Neutrophil (primary cell): Measurements from ENCODE around the gene FEM1C.

Experiments used
- H3K27ac ChIP-seq: fragments of 200-600 bp; sonication (generic); 2 replicates; pipeline ENCODE4 v1.5.1; 2016; ENCODE audit warnings: mild to moderate bottlenecking, moderate library complexity
- H3K27me3 ChIP-seq: fragments of 200-600 bp; sonication (generic); 2 replicates; pipeline ENCODE4 v1.6.0; 2016; ENCODE audit warnings: mild to moderate bottlenecking
- H3K36me3 ChIP-seq: fragments of 200-600 bp; sonication (generic); 2 replicates; pipeline ENCODE4 v1.5.1; 2017
- H3K4me1 ChIP-seq, 2 experiments: fragments of 200-600 bp in 1 of 2; sonication (generic) in 1 of 2; 1 replicate in 1 of 2; 2 replicates in 1 of 2; pipeline versions ENCODE4 v1.5.1 to v1.6.1; 2013 to 2016; ENCODE audit warnings: low read depth in 1 of 2, low read length in 1 of 2, mild to moderate bottlenecking in 1 of 2, moderate library complexity in 1 of 2; ENCODE audit not compliant: control insufficient read depth in 1 of 2, insufficient read depth in 1 of 2
- H3K4me3 ChIP-seq, 2 experiments: fragments of 200-600 bp in 1 of 2; sonication (generic) in 1 of 2; 1 replicate in 1 of 2; 2 replicates in 1 of 2; pipeline ENCODE4 v1.5.1; 2013 to 2016; ENCODE audit warnings: low read depth in 1 of 2, low read length in 1 of 2, mild to moderate bottlenecking in 1 of 2, moderate library complexity in 1 of 2
- H3K9me3 ChIP-seq: fragments of 200-600 bp; sonication (generic); 2 replicates; pipeline ENCODE4 v1.5.1; 2016
- TF ChIP-seq, protein P1 (sequence below): fragments of 200-600 bp; sonication (generic); IDR thresholded peaks from 2 replicates; pipeline ENCODE4 v1.5.1; 2016; ENCODE audit warnings: antibody characterized with exemption

FEM1C gene

DNA sequence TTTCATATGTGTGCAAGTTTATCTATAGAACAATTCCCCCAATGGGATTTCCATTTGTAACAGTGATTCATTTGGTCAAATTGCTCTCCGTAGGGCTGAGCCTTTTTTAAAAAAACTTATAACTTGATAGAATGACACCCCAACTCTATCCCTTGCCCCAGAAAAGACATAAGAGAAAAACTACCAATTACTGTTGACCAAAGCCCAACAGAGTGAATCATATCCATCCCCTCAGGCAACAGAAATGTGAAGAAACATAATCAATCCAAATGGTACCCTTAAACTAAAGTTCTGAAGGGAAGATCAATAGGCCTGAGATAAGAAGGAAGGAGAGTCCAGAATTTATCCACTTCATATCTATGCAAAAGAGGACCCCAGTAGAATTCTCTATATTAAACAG, 39.9 kb upstream of the FEM1C start:
- no peaks in the 10 kb centered on the region for H3K27me3 ChIP-seq
- peaks cover 7% of the 10 kb centered on the region for H3K36me3 ChIP-seq
- no peaks in the 10 kb centered on the region for H3K4me1 ChIP-seq
- TF ChIP-seq, protein P1, sequence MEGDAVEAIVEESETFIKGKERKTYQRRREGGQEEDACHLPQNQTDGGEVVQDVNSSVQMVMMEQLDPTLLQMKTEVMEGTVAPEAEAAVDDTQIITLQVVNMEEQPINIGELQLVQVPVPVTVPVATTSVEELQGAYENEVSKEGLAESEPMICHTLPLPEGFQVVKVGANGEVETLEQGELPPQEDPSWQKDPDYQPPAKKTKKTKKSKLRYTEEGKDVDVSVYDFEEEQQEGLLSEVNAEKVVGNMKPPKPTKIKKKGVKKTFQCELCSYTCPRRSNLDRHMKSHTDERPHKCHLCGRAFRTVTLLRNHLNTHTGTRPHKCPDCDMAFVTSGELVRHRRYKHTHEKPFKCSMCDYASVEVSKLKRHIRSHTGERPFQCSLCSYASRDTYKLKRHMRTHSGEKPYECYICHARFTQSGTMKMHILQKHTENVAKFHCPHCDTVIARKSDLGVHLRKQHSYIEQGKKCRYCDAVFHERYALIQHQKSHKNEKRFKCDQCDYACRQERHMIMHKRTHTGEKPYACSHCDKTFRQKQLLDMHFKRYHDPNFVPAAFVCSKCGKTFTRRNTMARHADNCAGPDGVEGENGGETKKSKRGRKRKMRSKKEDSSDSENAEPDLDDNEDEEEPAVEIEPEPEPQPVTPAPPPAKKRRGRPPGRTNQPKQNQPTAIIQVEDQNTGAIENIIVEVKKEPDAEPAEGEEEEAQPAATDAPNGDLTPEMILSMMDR, result no peak
- H3K9me3 ChIP-seq, result no peaks in the 10 kb centered on the region
- no peak overlapping the region for H3K27ac ChIP-seq
- H3K4me3 ChIP-seq, result no peak overlapping the region

DNA sequence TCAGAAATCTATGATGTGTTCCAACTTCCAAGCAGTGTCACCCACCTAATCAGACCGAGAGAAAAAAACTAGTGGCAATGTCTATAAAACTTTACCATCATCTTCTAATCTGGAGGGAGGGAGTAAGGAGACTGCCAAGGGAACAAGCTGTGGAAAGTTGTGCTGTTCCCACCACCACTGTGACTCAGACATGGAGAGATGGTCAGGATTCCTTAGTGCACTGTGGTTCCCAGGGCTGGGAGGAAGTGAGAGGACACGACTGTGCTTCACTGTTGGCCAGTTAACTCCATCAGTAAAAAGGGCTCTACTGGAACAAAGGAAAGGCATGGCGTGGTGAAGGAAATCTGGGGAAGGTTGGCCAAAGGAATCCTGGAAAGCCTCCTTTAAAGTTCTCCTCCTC, 38.9 kb upstream of the FEM1C start:
- Histone ChIP-seq H3K4me3 (no peak overlapping the region), H3K4me1 (no peaks in the 10 kb centered on the region), H3K27ac (no peak overlapping the region), H3K9me3 (no peaks in the 10 kb centered on the region), H3K27me3 (no peaks in the 10 kb centered on the region), H3K36me3 (peaks cover 7% of the 10 kb centered on the region)
- TF ChIP-seq, protein P1, result no peak

DNA sequence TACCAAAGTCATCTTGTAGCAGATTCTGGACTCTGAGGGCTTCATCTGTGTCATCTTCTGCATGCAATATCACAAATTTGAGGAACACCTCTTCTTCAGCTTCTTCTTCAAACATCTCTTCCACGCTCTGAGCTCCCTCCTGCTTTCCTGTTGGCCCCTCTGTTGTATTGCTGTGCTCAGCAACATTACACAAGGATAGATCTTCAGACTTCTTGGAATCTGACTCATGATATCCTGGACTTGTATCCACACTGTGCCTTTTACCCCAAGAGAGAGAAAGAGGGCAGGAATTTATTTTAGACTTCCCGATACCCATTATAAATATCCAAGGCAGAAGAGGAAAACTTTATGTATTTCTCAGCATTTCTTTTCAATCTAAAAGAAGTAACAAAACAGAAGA, 36.4 kb upstream of the FEM1C start:
- Histone ChIP-seq H3K27me3 (no peaks in the 10 kb centered on the region), H3K36me3 (peaks cover 7% of the 10 kb centered on the region), H3K4me1 (no peaks in the 10 kb centered on the region), H3K9me3 (no peaks in the 10 kb centered on the region), H3K27ac (no peak overlapping the region), H3K4me3 (no peak overlapping the region)
- TF ChIP-seq, protein P1, result no peak

DNA sequence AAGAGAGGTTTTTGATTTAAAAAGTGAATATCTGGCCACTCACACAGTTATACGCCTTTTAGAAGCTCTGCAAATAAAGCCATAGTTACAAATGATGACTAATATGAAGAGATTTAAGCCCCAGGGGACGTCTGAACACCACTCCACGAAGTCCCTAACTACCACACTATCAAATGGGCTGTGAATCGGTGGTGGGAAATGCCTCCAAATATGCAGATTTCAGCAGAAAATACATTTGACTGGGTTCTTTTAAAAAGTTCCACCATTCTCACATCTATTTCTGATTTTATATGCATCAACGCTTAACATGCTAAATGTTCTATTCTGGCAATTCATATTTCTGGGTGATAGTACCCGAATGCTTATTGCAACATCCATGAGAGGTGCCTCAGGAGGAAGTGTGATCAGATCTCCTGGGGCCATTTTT, 35.2 kb upstream of the FEM1C start:
- Histone ChIP-seq H3K4me3 (no peak overlapping the region), H3K36me3 (peaks cover 7% of the 10 kb centered on the region), H3K27me3 (no peaks in the 10 kb centered on the region), H3K9me3 (no peaks in the 10 kb centered on the region), H3K27ac (no peak overlapping the region), H3K4me1 (no peaks in the 10 kb centered on the region)
- TF ChIP-seq, protein P1, result no peak

DNA sequence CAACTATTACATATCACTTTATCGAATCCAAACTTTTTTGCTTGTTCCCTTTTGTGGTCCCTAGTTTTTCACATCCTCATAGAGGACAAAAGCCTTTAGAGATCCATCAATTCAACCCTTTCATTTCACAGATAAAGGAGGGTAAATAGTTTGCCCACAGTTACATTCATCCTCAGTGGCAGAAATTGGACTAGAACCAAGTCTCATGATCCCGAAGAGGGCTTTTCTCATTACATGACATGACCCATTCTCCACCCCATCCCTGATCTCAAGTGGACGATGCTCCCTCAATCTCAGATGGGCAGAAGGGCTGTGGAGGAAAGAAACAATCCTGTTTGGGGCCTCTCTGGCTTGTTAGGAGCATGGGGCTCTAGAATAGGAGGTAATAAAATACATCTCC, 34.6 kb upstream of the FEM1C start:
- Histone ChIP-seq H3K36me3 (peaks cover 7% of the 10 kb centered on the region), H3K27ac (no peak overlapping the region), H3K4me1 (no peaks in the 10 kb centered on the region), H3K4me3 (no peak overlapping the region), H3K27me3 (no peaks in the 10 kb centered on the region), H3K9me3 (no peaks in the 10 kb centered on the region)
- TF ChIP-seq, protein P1, result no peak

DNA sequence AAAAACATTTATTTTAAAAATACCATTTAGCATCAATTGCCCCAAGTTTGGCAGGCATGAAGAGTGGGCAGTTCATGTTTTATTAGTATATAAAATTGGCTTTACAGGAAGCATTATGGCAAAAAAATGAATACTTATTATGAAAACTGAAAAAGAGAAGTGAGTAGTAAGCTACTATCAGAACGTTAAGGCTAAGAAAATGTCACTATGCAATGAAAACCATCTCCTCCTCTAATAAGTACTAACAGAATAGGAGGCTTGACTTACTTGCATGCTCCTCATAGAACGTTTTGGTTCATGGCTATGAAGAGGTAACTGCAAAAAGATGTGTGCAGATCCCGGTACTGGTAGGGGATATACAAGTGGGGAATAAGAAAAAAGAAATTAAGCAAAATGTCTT, 34.1 kb upstream of the FEM1C start:
- no peak overlapping the region for H3K27ac ChIP-seq
- H3K4me1 ChIP-seq, result no peaks in the 10 kb centered on the region
- no peaks in the 10 kb centered on the region for H3K9me3 ChIP-seq
- H3K4me3 ChIP-seq, result no peak overlapping the region
- H3K36me3 ChIP-seq, result peaks cover 7% of the 10 kb centered on the region
- no peaks in the 10 kb centered on the region for H3K27me3 ChIP-seq
- TF ChIP-seq, protein P1, result no peak
